ENCODE results near the gene PPP1R13L. TPM values are rescaled to one million over a fixed set of nuclear protein-coding genes. Genes with fewer than 3 reads are reported as not detected.
A peak's percentile ranks its signal among the peaks of the same experiment; 100 is the strongest.
"Not testable (repeated sequence)": the region's sequence is repeated elsewhere in the genome, so short reads cannot be mapped to it uniquely, and the experiment has no call there.

PPP1R13L gene
- total RNA-seq, 1 donor from 2014 or later: 67.9 TPM

DNA sequence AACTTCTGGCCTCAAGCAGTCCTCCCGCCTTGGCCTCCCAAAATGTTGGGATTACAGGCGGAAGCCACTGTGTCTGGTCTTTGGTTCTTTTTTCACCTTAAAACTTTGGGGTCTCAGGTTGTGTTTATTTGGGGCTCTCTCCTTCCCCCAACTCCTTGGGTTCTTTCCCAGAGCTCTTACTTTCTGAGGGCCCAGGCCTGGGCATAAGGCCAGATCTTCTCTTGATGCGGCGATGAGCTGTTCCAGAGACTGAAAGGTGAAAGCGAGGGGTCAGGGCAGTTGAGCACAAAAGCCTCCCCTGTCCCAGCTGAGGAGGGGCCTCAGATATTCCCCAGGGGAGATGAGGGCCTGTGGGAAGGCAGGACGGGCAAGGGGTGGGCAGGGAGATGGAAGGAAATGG lies 8.6 kb upstream of the PPP1R13L start:
- no peak for DNase-seq
- H3K27ac ChIP-seq: no peak overlapping the region
- no peak overlapping the region for H3K4me3 ChIP-seq
- ATAC-seq: no peak
- H3K9me3 ChIP-seq: no peaks in the 10 kb centered on the region
- H3K4me1 ChIP-seq: no peaks in the 10 kb centered on the region
- intact Hi-C loops (cut with DNase I): no loop called here
- TF ChIP-seq, protein P1, sequence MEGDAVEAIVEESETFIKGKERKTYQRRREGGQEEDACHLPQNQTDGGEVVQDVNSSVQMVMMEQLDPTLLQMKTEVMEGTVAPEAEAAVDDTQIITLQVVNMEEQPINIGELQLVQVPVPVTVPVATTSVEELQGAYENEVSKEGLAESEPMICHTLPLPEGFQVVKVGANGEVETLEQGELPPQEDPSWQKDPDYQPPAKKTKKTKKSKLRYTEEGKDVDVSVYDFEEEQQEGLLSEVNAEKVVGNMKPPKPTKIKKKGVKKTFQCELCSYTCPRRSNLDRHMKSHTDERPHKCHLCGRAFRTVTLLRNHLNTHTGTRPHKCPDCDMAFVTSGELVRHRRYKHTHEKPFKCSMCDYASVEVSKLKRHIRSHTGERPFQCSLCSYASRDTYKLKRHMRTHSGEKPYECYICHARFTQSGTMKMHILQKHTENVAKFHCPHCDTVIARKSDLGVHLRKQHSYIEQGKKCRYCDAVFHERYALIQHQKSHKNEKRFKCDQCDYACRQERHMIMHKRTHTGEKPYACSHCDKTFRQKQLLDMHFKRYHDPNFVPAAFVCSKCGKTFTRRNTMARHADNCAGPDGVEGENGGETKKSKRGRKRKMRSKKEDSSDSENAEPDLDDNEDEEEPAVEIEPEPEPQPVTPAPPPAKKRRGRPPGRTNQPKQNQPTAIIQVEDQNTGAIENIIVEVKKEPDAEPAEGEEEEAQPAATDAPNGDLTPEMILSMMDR (IDR thresholded peaks at IDR 0.05): no peak
- H3K27me3 ChIP-seq: no peaks in the 10 kb centered on the region
- H3K36me3 ChIP-seq: peaks cover 56% of the 10 kb centered on the region

DNA sequence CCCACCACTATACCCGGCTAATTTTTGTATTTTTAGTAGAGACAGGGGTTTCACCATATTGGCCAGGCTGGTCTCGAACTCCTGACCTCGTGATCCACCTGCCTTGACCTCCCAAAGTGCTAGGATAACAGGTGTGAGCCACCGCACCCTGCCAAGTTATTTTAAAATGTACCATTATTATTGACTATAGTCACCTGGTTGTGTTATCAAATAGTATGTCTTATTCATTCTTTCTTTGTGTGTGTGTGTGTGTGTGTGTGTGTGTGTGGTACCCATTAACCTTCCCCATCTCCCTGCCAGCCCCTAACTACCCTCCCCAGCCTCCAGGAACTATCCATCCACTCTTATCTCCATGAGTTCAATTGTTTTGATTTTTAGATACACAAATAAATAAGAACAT lies 5.5 kb upstream of the PPP1R13L start:
- peaks cover 30% of the 10 kb centered on the region for H3K36me3 ChIP-seq
- H3K9me3 ChIP-seq; DNase-seq; ATAC-seq; H3K27me3 ChIP-seq; H3K27ac ChIP-seq; H3K4me1 ChIP-seq; intact Hi-C loops (cut with DNase I); H3K4me3 ChIP-seq: not testable (repeated sequence)

DNA sequence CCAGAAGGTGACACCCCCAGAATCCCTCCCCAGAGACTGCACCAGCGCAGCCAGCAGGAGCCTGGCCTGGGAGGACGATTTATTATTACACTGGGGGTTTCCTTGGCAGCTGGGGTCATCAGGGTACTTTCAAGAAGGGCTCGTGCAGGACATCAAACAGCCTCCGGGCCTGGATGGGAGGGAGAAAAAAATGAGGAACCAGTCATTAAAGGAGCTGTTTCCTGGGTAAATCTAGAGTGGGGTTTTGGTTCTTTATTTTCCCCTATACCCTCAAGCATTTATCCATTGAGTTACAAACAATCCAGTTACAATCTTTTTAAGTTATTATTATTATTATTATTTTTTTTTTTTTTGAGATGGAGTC lies 4.7 kb upstream of the PPP1R13L start:
- Histone ChIP-seq H3K27ac (no peak overlapping the region), H3K9me3 (no peaks in the 10 kb centered on the region), H3K4me3 (no peak overlapping the region), H3K36me3 (peaks cover 24% of the 10 kb centered on the region), H3K4me1 (peaks cover 7% of the 10 kb centered on the region), H3K27me3 (no peaks in the 10 kb centered on the region)
- DNase-seq: no peak
- intact Hi-C loops (cut with DNase I): no loop called here
- TF ChIP-seq, protein P1 (IDR thresholded peaks at IDR 0.05): no peak
- no peak for ATAC-seq

DNA sequence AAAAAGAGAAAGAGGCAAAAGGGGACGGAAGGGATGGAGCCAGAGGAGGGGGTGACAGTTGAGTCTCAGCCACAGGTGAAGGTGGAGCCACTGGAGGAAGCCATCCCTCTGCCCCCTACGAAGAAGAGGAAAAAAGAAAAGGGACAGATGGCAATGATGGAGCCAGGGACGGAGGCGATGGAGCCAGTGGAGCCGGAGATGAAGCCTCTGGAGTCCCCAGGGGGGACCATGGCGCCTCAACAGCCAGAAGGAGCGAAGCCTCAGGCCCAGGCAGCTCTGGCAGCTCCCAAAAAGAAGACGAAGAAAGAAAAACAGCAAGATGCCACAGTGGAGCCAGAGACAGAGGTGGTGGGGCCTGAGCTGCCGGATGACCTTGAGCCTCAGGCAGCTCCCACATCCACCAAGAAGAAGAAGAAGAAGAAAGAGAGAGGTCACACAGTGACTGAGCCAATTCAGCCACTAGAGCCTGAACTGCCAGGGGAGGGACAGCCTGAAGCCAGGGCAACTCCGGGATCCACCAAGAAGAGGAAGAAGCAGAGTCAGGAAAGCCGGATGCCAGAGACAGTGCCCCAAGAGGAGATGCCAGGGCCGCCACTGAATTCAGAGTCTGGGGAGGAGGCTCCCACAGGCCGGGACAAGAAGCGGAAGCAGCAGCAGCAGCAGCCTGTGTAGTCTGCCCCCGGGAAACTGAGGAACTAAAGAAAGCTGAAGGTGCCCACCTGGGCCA lies 4.1 kb upstream of the PPP1R13L start:
- TF ChIP-seq, protein P1 (IDR thresholded peaks at IDR 0.05): no peak
- no peaks in the 10 kb centered on the region for H3K9me3 ChIP-seq
- H3K4me3 ChIP-seq: no peak overlapping the region
- peaks cover 19% of the 10 kb centered on the region for H3K36me3 ChIP-seq
- H3K4me1 ChIP-seq: peaks cover 8% of the 10 kb centered on the region
- no peaks in the 10 kb centered on the region for H3K27me3 ChIP-seq
- no peak overlapping the region for H3K27ac ChIP-seq
- ATAC-seq (no peak), DNase-seq (no peak)
- intact Hi-C loops (cut with DNase I): no loop called here

DNA sequence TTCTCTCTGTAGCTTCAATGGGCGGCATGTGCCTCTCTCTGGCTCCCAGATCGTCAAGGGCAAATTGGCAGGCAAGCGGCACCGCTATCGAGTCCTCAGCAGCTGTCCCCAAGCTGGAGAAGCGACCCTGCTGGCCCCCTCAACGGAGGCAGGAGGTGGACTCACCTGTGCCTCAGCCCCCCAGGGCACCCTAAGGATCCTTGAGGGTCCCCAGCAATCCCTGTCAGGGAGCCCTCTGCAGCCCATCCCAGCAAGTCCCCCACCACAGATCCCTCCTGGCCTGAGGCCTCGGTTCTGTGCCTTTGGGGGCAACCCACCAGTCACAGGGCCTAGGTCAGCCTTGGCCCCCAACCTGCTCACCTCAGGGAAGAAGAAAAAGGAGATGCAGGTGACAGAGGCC lies 3.3 kb upstream of the PPP1R13L start:
- H3K27ac ChIP-seq: no peak overlapping the region
- intact Hi-C loops (cut with DNase I): no loop called here
- H3K9me3 ChIP-seq: no peaks in the 10 kb centered on the region
- H3K36me3 ChIP-seq: peaks cover 10% of the 10 kb centered on the region
- DNase-seq: no peak
- no peaks in the 10 kb centered on the region for H3K27me3 ChIP-seq
- no peak overlapping the region for H3K4me3 ChIP-seq
- TF ChIP-seq, protein P1 (IDR thresholded peaks at IDR 0.05): no peak
- no peak for ATAC-seq
- H3K4me1 ChIP-seq: peaks cover 17% of the 10 kb centered on the region

DNA sequence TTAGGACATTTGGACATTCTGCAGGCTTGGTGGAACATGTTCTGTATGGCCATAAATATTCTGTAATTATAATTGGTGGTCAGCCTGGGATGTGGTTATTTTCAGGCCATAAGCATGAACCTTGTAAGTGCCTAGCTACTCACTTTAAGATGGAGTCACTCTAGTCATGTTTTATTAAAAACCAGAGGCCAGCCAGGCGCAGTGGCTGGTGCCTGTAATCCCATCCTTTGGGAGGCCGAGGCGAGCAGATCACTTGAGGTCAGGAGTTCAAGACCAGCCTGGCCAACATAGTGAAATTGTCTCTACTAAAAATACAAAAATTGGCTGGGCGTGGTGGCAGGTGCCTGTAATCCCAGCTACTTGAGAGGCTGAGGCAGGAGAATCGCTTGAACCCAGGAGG lies 2.7 kb upstream of the PPP1R13L start:
- ATAC-seq; intact Hi-C loops (cut with DNase I); H3K27me3 ChIP-seq; H3K4me3 ChIP-seq; H3K36me3 ChIP-seq; H3K9me3 ChIP-seq; DNase-seq; H3K27ac ChIP-seq: not testable (repeated sequence)
- H3K4me1 ChIP-seq: peaks cover 23% of the 10 kb centered on the region

DNA sequence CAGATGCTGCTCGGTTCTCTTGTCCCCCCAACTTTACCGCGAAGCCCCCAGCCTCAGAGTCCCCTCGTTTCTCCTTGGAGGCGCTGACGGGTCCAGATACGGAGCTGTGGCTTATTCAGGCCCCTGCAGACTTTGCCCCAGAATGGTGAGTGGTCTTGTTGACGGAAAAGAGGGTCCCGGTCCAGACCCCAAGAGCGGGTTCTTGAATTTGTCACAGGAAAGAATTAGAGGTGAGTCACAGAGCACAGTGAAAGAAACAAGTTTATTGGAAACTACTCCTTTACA lies 2.2 kb upstream of the PPP1R13L start:
- Histone ChIP-seq H3K27me3 (no peaks in the 10 kb centered on the region), H3K9me3 (no peaks in the 10 kb centered on the region), H3K36me3 (no peaks in the 10 kb centered on the region), H3K27ac (no peak overlapping the region), H3K4me3 (peak overlapping the region; percentile 77), H3K4me1 (peaks cover 25% of the 10 kb centered on the region)
- DNase-seq (no peak), ATAC-seq (no peak)
- TF ChIP-seq, protein P1 (IDR thresholded peaks at IDR 0.05): no peak
- intact Hi-C loops (cut with DNase I): no loop called here

Measured in upper lobe of right lung (tissue), 1 donor.